HUES48 (cell line): Measurements from ENCODE around the gene ACTG1.

ENCODE experiments used
- H3K27ac ChIP-seq: one replicate; pipeline ENCODE4 v1.7.0; 2013; ENCODE audit warnings: low read depth, low read length, inconsistent platforms
- H3K27me3 ChIP-seq: 2 replicates; pipeline ENCODE4 v1.6.1; 2013; ENCODE audit warnings: mild to moderate bottlenecking, low read length; ENCODE audit not compliant: control insufficient read depth, insufficient read depth
- H3K36me3 ChIP-seq: 2 replicates; pipeline ENCODE4 v1.6.1; 2013; ENCODE audit warnings: low read length; ENCODE audit not compliant: control insufficient read depth, insufficient read depth
- H3K4me1 ChIP-seq: 2 replicates; pipeline ENCODE4 v1.6.1; 2013; ENCODE audit warnings: mild to moderate bottlenecking, low read length; ENCODE audit not compliant: control insufficient read depth, insufficient read depth
- H3K4me3 ChIP-seq: 2 replicates; pipeline ENCODE4 v1.5.1; 2013; ENCODE audit warnings: mild to moderate bottlenecking, low read depth, low read length
- H3K9ac ChIP-seq: 2 replicates; pipeline ENCODE4 v1.6.1; 2013; ENCODE audit warnings: mild to moderate bottlenecking, low read depth, low read length, moderate library complexity
- H3K9me3 ChIP-seq: 2 replicates; pipeline ENCODE4 v1.6.1; 2013; ENCODE audit warnings: low read length; ENCODE audit not compliant: control insufficient read depth, insufficient read depth

ACTG1 gene

GRCh38 chr17:81513753-81514488 lies 1.3 kb upstream of the ACTG1 start:
- no peaks in the 10 kb centered on the region for H3K9me3 ChIP-seq
- H3K36me3 ChIP-seq: peaks cover 33% of the 10 kb centered on the region
- H3K27me3 ChIP-seq: peaks cover 9% of the 10 kb centered on the region
- peak overlapping the region; percentile 74 for H3K4me3 ChIP-seq
- H3K27ac ChIP-seq: peak overlapping the region; percentile 97
- peak overlapping the region; percentile 86 for H3K9ac ChIP-seq
- peaks cover 14% of the 10 kb centered on the region for H3K4me1 ChIP-seq

GRCh38 chr17:81513372-81513752 lies 763 bp upstream of the ACTG1 start:
- Histone ChIP-seq H3K4me1 (peaks cover 14% of the 10 kb centered on the region), H3K27me3 (peaks cover 4% of the 10 kb centered on the region), H3K27ac (peak overlapping the region; percentile 97), H3K36me3 (peaks cover 35% of the 10 kb centered on the region), H3K4me3 (peak overlapping the region; percentile 74), H3K9ac (peak overlapping the region; percentile 86), H3K9me3 (no peaks in the 10 kb centered on the region)

GRCh38 chr17:81511804-81512561 lies 616 bp downstream of the ACTG1 start:
- H3K36me3 ChIP-seq: peaks cover 35% of the 10 kb centered on the region
- H3K4me3 ChIP-seq: peak overlapping the region; percentile 97
- H3K4me1 ChIP-seq: peaks cover 8% of the 10 kb centered on the region
- H3K9ac ChIP-seq: peak overlapping the region; percentile 98
- peak overlapping the region; percentile 90 for H3K27ac ChIP-seq
- no peaks in the 10 kb centered on the region for H3K9me3 ChIP-seq
- no peaks in the 10 kb centered on the region for H3K27me3 ChIP-seq

DNA sequence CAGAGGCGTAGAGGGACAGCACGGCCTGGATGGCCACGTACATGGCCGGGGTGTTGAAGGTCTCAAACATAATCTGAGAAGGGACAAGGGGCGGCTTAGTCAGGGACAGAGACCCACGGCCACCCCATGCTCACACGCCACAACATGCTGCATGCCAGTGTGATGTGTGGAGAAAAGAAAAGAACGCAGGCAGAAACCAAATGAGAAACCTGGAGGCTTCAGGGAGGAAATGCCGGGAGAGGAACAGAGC lies 1.1 kb downstream of the ACTG1 start:
- no peaks in the 10 kb centered on the region for H3K9me3 ChIP-seq
- no peaks in the 10 kb centered on the region for H3K27me3 ChIP-seq
- H3K4me3 ChIP-seq: peak overlapping the region; percentile 97
- H3K36me3 ChIP-seq: peaks cover 35% of the 10 kb centered on the region
- peaks cover 8% of the 10 kb centered on the region for H3K4me1 ChIP-seq
- H3K9ac ChIP-seq: peak overlapping the region; percentile 98
- peak overlapping the region; percentile 90 for H3K27ac ChIP-seq

DNA sequence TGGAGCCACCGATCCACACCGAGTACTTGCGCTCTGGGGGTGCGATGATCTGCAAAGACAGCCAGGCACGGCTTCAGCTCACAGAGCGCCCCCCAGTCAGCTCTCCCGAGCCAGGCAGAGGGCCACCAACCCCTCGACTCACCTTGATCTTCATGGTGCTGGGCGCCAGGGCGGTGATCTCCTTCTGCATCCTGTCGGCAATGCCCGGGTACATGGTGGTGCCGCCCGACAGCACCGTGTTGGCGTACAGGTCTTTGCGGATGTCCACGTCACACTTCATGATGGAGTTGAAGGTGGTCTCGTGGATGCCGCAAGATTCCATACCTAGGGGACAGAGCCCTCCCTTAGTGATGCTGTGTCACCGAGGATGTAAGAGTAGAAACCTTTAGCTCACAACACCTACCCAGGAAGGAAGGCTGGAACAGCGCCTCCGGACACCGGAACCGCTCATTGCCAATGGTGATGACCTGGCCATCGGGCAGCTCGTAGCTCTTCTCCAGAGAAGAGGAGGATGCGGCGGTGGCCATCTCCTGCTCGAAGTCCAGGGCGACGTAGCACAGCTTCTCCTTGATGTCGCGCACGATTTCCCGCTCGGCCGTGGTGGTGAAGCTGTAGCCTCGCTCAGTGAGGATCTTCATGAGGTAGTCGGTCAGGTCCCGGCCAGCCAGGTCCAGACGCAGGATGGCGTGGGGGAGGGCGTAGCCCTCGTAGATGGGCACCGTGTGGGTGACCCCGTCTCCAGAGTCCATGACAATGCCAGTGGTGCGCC lies 1.6 kb downstream of the ACTG1 start:
- no peaks in the 10 kb centered on the region for H3K27me3 ChIP-seq
- H3K9ac ChIP-seq: peak overlapping the region; percentile 98
- H3K27ac ChIP-seq: peak overlapping the region; percentile 90
- peaks cover 3% of the 10 kb centered on the region for H3K4me1 ChIP-seq
- no peaks in the 10 kb centered on the region for H3K9me3 ChIP-seq
- H3K4me3 ChIP-seq: peak overlapping the region; percentile 97
- H3K36me3 ChIP-seq: peaks cover 35% of the 10 kb centered on the region

DNA sequence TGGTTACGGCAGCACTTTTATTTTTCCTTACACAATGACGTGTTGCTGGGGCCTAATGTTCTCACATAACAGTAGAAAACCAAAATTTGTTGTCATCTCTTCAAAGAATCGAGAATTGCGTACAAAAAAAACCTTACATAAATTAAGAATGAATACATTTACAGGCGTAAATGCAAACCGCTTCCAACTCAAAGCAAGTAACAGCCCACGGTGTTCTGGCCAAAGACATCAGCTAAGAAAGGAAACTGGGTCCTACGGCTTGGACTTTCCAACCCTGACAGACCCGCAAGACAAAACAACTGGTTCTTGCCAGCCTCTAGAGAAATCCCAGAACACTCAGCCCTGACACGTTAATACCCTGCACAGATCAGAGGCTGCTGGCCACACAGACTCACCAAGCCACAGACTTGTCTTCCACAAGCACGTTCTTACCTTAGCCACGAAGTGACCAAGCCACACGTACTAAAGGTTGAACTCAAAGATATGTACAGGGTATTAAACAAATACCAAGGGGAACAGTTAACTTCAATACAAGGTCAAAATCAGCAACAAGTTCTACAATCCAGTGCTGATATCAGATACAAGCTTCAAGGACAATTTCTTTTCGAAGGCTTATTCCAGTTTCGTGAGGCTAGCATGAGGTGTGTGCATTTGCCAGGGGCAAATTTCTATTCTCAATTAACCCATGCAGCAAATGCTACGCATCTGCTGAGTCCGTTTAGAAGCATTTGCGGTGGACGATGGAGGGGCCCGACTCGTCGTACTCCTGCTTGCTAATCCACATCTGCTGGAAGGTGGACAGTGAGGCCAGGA lies 2.4 kb downstream of the ACTG1 start:
- H3K4me3 ChIP-seq: peak overlapping the region; percentile 97
- peak overlapping the region; percentile 98 for H3K9ac ChIP-seq
- H3K36me3 ChIP-seq: peaks cover 35% of the 10 kb centered on the region
- H3K27me3 ChIP-seq: no peaks in the 10 kb centered on the region
- H3K27ac ChIP-seq: peak overlapping the region; percentile 90
- no peaks in the 10 kb centered on the region for H3K4me1 ChIP-seq
- H3K9me3 ChIP-seq: no peaks in the 10 kb centered on the region

- Histone ChIP-seq H3K9me3 (no peaks in the 10 kb centered on the region), H3K9ac (peak overlapping the region; percentile 98), H3K4me1 (no peaks in the 10 kb centered on the region), H3K27me3 (no peaks in the 10 kb centered on the region), H3K36me3 (peaks cover 35% of the 10 kb centered on the region), H3K27ac (peak overlapping the region; percentile 90), H3K4me3 (peak overlapping the region; percentile 97)
Measured at GRCh38 chr17:81509207-81509971, 3.2 kb downstream of the ACTG1 start.

DNA sequence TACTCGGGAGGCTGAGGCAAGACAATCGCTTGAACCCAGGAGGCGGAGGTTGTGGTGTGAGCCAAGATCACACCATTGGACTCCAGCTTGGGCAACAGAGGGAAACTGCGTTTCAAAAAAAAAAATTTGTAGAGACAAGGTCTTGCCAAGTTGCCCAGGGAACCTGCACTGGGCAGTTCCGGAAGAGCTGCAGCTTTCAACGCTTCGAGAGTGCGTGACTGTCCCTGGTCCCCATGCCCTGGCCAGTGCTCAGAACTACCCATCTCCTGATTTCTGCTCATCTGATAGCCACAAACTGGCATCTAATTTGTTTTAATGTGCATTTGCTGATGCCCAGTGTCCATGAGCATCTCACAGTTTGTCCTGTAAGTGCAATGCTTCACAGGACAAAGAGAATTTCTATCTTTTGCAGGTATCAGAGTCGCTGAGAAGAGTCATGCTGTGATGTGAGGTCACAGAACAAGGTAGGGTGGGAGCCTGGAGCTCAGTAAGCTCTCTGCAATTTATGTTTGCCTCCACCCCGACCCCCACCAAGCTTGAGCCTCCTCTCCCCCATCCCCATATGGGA lies 3.9 kb downstream of the ACTG1 start:
- H3K9me3 ChIP-seq: no peaks in the 10 kb centered on the region
- peaks cover 35% of the 10 kb centered on the region for H3K36me3 ChIP-seq
- H3K27ac ChIP-seq: peak overlapping the region; percentile 90
- no peaks in the 10 kb centered on the region for H3K27me3 ChIP-seq
- no peaks in the 10 kb centered on the region for H3K4me1 ChIP-seq
- H3K9ac ChIP-seq: no peak overlapping the region
- H3K4me3 ChIP-seq: peak overlapping the region; percentile 97

DNA sequence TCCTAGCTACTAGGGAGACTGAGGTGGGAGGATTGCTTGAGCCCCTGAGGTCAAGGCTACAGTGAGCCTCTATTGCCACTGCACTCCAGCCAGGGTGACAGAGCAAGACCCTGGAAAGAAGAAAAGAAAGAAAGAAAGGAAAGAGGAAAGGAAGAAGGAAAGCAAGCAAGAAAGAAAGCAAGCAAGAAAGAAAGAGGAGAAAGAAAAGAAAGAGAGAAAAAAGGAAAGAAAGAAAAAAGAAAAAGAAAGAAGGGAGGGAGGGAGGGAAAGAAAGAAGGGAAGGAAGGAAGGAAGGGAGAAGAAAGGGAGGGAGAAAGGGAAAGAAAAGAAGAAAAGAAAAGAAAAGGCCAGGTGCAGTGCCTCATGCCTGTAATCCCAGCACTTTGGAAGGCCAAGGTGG lies 9.0 kb downstream of the ACTG1 start:
- Histone ChIP-seq H3K27me3 (no peaks in the 10 kb centered on the region), H3K9ac (no peak overlapping the region), H3K27ac (no peak overlapping the region)

More for the DNA sequence above, 9.0 kb downstream of the ACTG1 start:
- no peak overlapping the region for H3K4me3 ChIP-seq
- no peaks in the 10 kb centered on the region for H3K36me3 ChIP-seq
- no peaks in the 10 kb centered on the region for H3K4me1 ChIP-seq
- H3K9me3 ChIP-seq: no peaks in the 10 kb centered on the region
